ENCODE results near the gene MARCHF5.
"Not testable (repeated sequence)": the region's sequence is repeated elsewhere in the genome, so short reads cannot be mapped to it uniquely, and the experiment has no call there.

MARCHF5 gene

DNA sequence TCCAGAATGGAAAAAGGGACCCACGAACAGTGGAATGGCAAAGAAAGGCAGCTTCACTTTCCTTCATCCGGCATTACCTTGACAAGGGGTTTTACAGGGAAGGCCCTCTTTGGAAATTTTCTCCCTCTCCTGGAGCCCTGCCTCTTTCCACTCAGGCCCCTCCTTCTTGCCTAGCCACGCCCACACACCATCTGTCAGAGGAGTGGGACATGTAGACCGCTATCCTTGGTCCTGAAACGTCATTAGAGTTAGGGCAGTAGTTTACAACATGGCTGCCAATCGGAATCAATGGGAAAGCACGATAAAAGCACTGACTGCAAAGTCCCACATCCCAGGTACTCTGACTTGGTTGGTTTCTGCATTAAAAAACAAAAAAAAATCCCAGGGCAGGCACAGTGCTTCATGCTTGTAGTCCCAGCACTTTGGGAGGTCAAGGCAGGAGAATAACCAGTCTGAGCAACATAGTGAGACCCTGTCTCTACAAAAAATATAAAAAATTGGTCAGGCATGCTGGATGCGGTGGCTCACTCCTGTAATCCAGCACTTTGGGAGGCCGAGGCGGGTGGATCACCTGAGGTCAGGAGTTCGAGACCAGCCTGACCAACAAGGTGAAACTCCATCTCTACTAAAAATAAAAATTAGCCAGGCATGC, 96.4 kb downstream of the MARCHF5 start:
- TF ChIP-seq EZH2phosphoT487 (IDR thresholded peaks at IDR 0.05; ENCODE audit: low read depth): no peak
- TF ChIP-seq, protein P1, sequence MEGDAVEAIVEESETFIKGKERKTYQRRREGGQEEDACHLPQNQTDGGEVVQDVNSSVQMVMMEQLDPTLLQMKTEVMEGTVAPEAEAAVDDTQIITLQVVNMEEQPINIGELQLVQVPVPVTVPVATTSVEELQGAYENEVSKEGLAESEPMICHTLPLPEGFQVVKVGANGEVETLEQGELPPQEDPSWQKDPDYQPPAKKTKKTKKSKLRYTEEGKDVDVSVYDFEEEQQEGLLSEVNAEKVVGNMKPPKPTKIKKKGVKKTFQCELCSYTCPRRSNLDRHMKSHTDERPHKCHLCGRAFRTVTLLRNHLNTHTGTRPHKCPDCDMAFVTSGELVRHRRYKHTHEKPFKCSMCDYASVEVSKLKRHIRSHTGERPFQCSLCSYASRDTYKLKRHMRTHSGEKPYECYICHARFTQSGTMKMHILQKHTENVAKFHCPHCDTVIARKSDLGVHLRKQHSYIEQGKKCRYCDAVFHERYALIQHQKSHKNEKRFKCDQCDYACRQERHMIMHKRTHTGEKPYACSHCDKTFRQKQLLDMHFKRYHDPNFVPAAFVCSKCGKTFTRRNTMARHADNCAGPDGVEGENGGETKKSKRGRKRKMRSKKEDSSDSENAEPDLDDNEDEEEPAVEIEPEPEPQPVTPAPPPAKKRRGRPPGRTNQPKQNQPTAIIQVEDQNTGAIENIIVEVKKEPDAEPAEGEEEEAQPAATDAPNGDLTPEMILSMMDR (IDR thresholded peaks at IDR 0.05; ENCODE audit: low read depth, low read length): no peak
- H3K36me3 ChIP-seq (replicated peaks; ENCODE audit: low read depth, low read length): no peaks in the 10 kb centered on the region
- H3K4me1 ChIP-seq (ENCODE audit: low read length): no peaks in the 10 kb centered on the region
- no peak overlapping the region for H3K4me2 ChIP-seq (ENCODE audit: low read length)
- H3K9me3 ChIP-seq (ENCODE audit: insufficient read depth, low read length): no peaks in the 10 kb centered on the region
- H2AFZ ChIP-seq (ENCODE audit: low read depth, low read length): no peak overlapping the region
- H3K4me3 ChIP-seq (ENCODE audit: low read length): no peak overlapping the region
- H3K27me3 ChIP-seq (ENCODE audit: low read depth, low read length): no peaks in the 10 kb centered on the region
- H3K79me2 ChIP-seq (ENCODE audit: low read length): no peaks in the 10 kb centered on the region
- H4K20me1 ChIP-seq (ENCODE audit: insufficient read depth, low read length): no peaks in the 10 kb centered on the region
- H3K27ac ChIP-seq (ENCODE audit: low read length): no peak overlapping the region
- H3K9ac ChIP-seq (ENCODE audit: low read length): no peak overlapping the region

DNA sequence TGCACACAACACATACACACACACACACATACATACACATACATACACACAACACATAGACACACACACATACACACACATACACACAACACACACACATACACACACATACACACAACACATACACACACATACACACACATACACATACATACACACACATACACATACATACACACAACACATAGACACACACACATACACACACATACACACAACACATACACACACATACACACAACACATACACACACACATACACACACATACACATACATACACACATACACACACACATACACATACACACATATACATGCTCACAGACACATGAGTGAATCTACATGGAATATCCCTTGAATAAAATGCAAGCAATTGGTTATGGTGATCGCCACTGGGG, 102.2 kb downstream of the MARCHF5 start:
- H2AFZ ChIP-seq (ENCODE audit: low read depth, low read length); H3K9ac ChIP-seq (ENCODE audit: low read length); H3K4me1 ChIP-seq (ENCODE audit: low read length): not testable (repeated sequence)

DNA sequence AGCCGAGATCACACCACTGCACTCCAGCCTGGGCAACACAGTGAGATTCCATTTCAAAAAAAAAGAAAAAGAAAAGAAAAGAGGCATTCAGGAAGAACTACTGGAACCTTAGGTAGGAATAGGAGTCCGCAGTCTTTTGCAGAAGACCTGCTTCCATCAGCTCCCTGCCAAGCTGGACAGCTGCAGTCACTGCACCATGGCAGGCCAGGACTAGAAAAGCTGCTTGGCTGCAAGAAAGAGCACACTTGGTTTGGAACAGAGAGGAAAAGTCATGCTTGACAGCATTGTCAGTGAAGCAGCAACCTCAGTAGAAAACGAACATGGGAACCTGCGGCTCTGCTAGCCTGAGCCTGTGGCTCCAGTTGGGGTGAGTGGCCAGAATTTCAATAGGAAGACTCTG, 104.3 kb downstream of the MARCHF5 start:
- H3K36me3 ChIP-seq (replicated peaks; ENCODE audit: low read depth, low read length): no peaks in the 10 kb centered on the region

More for the DNA sequence above, 102.2 kb downstream of the MARCHF5 start:
- not testable (repeated sequence) for H3K9me3 ChIP-seq (ENCODE audit: insufficient read depth, low read length); H3K27me3 ChIP-seq (ENCODE audit: low read depth, low read length); H3K36me3 ChIP-seq (replicated peaks; ENCODE audit: low read depth, low read length); H3K27ac ChIP-seq (ENCODE audit: low read length); H3K4me2 ChIP-seq (ENCODE audit: low read length); H3K79me2 ChIP-seq (ENCODE audit: low read length); H4K20me1 ChIP-seq (ENCODE audit: insufficient read depth, low read length); H3K4me3 ChIP-seq (ENCODE audit: low read length)

DNA sequence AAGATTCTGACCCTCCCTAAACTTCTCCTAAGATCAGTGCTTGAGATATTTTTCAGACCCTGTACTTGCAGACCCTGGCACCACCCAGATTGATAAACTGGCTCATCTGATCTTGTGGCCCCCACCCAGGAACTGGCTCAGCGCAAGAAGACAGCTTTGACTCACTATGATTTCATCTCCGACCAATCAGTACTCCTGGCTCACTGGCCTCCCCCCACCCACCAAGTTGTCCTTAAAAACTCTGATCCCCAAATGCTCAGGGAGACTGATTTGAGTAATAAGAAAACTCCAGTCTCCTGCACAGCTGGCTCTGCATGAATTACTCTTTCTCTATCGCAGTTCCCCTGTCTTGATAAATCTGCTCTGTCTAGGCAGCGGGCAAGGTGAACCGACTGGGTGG, 111.3 kb downstream of the MARCHF5 start:
- H4K20me1 ChIP-seq (ENCODE audit: insufficient read depth, low read length); H3K27me3 ChIP-seq (ENCODE audit: low read depth, low read length); H3K4me2 ChIP-seq (ENCODE audit: low read length); H3K36me3 ChIP-seq (replicated peaks; ENCODE audit: low read depth, low read length); H3K4me1 ChIP-seq (ENCODE audit: low read length); H3K9me3 ChIP-seq (ENCODE audit: insufficient read depth, low read length); H3K9ac ChIP-seq (ENCODE audit: low read length); H3K4me3 ChIP-seq (ENCODE audit: low read length); H3K27ac ChIP-seq (ENCODE audit: low read length); H3K79me2 ChIP-seq (ENCODE audit: low read length); H2AFZ ChIP-seq (ENCODE audit: low read depth, low read length): not testable (repeated sequence)

More for the DNA sequence above, 104.3 kb downstream of the MARCHF5 start:
- Histone ChIP-seq H3K4me3 (ENCODE audit: low read length) (no peak overlapping the region), H3K4me2 (ENCODE audit: low read length) (no peak overlapping the region), H3K79me2 (ENCODE audit: low read length) (no peaks in the 10 kb centered on the region), H3K9me3 (ENCODE audit: insufficient read depth, low read length) (no peaks in the 10 kb centered on the region), H2AFZ (ENCODE audit: low read depth, low read length) (no peak overlapping the region), H3K27ac (ENCODE audit: low read length) (no peak overlapping the region), H3K27me3 (ENCODE audit: low read depth, low read length) (no peaks in the 10 kb centered on the region), H3K9ac (ENCODE audit: low read length) (no peak overlapping the region), H3K4me1 (ENCODE audit: low read length) (no peaks in the 10 kb centered on the region), H4K20me1 (ENCODE audit: insufficient read depth, low read length) (no peaks in the 10 kb centered on the region)
- TF ChIP-seq EZH2phosphoT487 (IDR thresholded peaks at IDR 0.05; ENCODE audit: low read depth): no peak
- TF ChIP-seq, protein P1 (IDR thresholded peaks at IDR 0.05; ENCODE audit: low read depth, low read length): no peak

Data from OCI-LY3 (cell line).